HG03378 (cell line): Measurements from ENCODE around the gene LENG1.

Experiments used
- ATAC-seq: cut with Tn5 transposase; IDR thresholded peaks from one replicate; pipeline ENCODE4 v1.9.1; 2021; ENCODE audit warnings: mild to moderate bottlenecking, moderate library complexity; ENCODE audit not compliant: unreplicated experiment

LENG1 gene

DNA sequence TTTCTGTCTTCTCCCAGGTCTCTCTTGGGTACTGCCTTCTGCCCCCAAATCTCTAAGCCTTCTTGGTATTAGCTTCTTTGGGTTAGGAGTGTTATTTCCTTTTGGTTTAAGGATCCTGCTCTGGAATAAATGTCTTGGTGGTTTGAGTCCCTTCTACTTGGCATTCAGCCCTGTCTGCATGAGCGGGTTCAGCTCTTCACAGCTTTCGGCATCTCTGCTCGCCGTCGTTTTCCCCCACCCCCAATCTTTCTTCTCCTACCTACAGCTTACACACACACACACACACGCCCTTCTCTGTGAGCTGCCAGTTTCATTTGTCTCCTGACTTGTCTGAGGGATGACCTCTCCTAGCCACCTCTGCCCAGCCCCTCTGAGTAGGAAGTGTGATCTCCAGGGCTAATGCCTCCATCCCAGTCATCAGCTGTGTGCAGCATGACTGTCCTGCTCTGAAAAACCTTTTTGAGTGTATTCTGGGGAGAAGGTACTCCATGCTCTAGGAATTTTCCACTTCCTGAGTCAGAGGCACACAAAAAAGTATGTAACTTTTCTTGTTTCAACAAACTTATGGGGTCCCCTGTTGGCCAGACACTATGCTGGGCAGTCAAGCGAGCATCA is 17.2 kb downstream of the LENG1 start:
- ATAC-seq, result no peak

DNA sequence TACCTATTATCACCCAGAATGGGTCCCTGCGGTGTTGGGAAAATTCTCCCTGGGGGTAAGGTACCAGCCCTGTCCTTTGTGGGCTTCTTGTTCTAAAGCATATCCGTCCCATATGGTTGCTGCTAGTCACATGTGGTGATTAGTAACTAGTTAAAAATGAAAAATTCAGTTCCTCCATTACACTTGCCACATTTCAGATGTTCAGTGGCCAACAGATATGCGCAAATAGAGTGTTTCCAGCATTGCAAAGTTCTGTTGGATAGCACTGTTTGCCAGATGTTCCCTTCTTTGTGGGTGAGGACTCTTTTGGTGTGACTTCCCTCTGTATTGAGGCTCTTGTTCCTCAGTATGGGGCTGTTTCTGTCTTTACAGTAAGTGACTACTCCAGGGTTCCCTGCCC is 18.2 kb downstream of the LENG1 start:
- no peak for ATAC-seq

DNA sequence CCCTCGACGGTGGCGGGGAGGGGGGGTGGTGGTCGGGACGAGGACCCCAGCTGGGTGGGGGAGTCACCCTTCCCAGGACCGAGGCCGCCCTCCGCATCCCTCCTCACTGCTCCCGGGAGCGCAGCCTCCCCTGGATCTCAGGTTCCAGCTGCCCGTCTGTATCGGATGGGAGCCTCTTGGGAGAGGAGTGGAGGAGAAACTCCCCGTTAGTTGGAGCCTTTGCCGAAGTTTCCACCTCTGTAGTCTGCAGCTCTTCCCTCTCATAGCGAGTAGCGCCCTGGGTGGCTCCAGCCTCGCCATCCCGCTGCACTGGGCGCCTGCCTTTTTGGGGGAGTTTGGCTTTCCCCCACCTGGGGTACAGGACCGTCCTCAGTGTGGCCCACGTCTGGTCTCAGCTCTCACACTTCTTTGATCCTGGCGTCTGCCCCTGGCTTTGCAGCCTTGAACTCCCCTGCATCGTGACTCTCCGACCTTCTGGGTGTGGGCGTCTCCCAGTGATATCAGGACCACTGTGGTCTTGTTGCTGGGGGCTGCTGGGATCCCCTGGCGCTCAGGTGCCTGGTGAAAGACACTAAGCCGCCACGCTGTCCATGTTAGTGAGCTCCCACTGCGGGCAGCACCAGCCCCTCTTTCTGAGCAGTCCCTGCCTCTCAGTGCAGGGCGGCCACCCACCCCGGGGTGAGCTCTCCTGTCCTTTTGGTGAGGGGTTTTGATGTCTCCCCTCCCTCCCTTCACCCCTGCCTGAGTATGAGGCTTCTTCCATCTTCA is 20.8 kb downstream of the LENG1 start:
- ATAC-seq, result no peak

DNA sequence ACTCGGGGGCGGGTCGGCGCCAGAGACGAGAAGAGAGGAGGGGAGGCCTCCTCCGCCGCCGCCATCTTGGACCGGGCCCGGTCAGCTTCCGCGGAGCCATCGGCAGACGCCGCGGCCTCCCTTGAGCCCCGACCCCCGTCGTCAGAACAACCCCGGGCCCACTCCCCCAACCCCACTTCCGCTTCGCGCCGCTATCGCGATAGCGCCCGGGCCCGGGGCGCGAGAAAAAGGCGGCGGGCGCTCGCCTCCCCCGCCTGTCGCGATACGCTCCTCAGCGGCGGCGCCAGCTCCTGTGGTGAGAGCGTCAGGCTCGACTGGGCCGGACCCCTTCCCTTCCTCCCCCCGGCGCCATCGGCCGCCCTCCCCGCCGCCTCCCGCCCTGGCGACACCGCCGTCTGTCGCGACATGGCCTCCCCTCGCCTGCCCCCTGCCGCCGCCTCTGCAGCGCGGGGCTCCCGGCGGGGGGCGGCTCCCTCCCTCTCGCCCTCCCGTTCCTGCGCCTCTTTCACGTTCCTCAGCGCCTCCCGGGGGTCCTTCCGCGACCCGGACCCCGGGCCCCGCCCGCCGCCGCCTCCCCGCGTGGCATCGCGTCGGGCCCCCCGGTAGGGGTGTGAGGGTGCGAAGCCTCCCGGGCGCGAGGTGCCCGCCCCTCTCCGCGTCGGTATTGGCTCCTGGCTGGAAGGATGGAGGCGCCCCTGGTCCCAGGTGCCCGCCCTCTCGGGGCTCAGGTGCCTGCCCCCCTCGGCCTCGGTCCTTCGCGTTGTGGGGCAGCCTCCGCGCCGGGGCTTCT is 21.6 kb downstream of the LENG1 start, which contains the start of gene CNOT3:
TSS of gene CNOT3 (plus strand) at position 64 of the 790 bp plus-strand sequence. CDS start 5,217 bp downstream, outside the sequence.
- no peak for ATAC-seq

DNA sequence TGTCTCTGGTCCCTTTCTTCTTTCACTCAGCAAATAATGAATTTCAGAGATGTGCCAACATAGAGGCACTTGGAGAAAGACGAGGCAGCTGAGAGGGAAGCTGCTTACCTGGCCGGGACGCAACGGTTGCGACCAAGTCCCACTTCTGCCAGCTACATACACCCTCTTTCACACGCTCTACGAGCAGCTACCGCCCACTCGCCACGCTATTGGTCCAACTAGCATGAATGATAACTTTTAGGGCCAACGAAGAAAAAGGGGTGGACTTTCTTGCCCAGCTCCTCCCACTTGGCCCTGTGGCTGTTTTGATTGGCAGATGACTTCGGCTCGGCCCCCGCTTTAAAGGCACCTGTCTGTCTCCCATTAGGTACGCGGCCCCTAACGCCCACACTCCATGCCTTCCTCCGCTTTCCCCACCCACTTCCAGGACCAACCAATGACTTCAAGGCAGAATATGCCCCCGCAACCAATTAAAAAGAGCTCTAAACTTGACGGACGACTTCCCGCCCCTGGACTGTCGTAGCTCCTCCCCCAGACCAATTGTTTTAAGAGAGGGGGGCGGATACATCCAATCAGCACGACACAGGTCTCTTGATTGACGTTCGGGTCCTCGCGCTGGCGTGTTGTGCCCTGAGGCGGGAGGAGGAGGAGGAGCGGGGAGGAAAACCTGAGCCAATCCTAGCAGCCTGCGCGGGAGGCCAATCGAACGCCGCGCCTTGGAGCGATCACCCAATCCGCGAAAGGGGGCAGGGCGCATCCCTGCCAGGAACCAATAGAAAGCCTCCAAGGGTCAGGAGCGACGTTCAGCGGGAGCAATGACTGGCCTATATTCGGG is 22.4 kb downstream of the LENG1 start:
- ATAC-seq, result peak; percentile 74

DNA sequence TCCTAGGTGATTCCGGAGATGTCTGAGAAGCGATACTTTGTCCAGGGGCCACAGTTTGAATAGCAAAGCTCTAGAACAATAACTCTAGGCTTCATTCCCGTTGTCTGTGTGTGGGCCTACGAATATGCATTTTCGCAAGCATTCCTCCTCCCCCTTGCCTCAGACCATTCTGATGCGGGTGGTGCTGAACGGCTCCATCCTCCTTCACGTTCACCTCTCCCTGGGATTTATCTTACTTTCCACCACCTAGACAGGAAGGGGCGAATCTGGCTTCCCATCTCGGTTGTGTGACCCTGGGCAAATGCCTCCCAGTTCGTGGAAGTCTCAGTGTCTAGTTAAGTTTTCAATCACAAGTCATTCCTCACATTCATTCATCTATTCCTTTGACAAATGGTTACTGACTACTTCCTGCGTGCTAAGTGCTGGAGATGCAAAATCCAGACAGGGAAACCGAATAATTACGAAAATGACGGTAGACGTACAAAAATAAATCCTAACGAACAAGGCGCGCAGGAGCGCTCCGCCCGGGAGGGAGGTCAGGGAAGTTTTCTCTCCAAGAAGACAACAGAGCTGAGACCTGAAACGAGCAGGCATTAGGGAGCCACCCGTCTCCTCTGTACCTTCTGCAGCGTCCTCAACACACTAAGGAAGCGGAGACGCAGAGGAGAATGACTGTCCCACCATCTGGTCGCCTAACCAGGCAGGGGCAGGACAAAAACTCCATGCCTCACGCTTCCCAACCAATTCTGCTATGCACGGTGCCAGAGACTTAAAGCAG is 23.2 kb downstream of the LENG1 start:
- peak; percentile 0 for ATAC-seq

DNA sequence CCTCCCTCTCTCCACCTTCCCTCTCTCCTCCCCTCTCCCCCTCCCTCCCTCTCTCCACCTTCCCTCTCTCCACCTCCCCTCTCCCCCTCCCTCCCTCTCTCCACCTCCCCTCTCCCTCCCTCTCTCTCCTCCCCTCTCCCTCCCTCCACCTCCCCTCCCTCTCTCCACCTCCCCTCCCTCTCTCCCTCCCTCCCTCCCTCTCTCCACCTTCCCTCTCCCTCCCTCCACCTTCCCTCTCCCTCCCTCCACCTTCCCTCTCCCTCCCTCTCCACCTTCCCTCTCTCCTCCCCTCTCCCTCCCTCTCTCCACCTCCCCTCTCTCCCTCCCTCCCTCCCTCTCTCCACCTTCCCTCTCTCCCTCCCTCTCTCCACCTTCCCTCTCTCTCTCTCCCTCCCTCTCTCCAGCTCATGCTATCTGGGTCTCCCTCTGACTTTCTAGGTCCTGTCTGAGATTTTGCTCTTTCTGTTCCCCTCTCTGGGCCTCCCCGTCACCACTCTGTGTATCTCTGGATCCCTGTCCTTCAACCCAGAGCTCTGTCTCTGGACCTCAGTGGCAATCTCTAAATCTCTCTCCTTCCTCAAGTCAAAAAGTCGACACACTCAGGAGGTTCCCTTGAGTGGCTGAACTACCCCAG is 25.4 kb downstream of the LENG1 start:
- no peak for ATAC-seq

DNA sequence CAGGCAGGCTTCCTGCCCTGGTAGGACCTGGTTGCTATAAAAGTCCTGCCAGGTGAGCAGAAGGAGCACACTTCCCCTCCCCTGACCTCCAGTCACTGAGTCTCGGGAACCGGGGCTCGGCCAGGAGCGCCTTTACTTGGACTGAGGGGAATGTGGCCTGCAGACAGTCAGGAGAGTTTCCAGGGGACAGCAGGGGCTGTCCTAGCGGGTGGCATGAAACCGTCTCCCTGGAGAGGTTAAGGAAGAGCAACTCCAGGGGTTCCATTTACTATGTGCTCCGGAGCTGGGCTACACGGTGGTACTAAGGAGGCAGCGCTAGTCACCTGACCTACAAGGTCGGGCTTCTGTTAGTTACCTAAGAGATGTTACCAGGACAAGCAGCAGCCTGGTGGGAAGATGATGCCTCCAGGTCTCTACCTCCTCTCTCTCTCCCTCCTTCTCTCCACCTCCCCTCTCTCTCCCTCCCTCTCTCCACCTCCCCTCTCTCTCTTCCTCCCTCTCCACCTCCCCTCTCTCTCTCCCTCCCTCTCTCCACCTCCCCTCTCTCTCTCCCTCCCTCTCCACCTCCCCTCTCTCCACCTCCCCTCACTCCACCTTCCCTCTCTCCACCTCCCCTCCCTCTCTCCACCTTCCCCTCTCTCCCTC is 26.1 kb downstream of the LENG1 start:
- ATAC-seq, result no peak

DNA sequence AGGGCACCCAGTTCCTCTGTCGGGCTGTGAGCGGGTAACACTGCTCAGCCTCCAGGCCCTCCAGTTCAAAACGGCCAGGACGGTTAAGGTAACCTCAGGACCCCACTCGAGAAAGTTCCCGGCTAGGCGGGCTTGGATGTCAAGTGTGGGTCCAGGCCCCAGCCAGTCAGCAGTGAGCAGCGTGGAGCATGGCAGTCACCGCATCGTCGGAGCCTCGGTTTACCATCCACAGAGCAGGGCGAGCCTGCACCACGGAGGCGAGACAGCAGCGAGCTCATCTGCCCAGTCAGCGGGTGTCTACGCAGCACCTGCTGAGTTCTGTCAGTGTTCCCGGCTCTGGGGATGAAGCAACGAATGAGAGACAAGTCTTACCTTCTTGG is 29.9 kb downstream of the LENG1 start:
- no peak for ATAC-seq

DNA sequence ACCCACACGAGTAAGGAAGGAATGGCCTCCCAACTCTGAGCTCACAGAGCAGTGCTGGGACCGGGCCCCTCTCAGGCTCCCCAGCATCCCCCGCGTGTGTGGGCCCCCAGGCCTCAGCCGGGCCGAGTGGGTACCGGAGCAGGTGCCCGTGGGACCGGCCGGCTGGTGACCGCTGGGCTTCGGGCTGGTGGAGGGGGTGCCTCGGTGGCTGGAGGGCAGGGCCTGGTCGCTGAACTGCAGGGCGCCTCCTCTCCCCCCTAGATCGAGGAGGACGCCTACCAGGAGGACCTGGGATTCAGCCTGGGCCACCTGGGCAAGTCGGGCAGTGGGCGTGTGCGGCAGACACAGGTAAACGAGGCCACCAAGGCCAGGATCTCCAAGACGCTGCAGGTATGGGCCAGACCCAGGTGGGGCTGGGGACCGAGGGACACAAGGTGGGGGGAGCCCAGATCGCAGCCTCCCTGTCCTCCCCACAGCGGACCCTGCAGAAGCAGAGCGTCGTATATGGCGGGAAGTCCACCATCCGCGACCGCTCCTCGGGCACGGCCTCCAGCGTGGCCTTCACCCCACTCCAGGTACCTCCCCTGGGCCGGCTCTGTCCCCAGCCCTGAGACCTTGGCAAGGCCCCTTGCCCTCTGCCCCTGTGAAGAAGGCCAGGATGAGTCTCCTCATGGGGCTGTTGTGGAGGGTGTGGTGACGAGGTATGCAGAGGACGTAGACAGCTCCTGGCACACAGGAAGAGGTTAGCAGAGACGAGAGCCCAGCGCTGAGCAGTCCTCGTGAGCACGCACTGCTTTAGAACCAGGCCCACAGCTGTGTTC is 30.5 kb downstream of the LENG1 start:
- ATAC-seq, result no peak

DNA sequence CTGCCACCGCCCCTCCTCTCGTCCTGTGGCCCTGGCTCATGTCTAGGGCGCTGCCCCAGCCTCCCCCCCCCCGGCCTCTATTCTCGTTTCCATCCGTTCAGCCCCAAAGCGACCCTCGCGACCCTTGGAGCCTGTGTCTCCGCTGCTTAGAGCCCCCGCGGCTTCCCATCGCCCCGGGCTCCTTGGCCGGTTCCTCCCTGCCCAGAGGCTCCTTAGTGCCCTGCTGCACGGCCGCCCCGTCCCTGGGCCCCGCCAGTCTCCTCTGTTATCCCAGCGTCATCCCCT is 31.1 kb downstream of the LENG1 start:
- ATAC-seq, result no peak

DNA sequence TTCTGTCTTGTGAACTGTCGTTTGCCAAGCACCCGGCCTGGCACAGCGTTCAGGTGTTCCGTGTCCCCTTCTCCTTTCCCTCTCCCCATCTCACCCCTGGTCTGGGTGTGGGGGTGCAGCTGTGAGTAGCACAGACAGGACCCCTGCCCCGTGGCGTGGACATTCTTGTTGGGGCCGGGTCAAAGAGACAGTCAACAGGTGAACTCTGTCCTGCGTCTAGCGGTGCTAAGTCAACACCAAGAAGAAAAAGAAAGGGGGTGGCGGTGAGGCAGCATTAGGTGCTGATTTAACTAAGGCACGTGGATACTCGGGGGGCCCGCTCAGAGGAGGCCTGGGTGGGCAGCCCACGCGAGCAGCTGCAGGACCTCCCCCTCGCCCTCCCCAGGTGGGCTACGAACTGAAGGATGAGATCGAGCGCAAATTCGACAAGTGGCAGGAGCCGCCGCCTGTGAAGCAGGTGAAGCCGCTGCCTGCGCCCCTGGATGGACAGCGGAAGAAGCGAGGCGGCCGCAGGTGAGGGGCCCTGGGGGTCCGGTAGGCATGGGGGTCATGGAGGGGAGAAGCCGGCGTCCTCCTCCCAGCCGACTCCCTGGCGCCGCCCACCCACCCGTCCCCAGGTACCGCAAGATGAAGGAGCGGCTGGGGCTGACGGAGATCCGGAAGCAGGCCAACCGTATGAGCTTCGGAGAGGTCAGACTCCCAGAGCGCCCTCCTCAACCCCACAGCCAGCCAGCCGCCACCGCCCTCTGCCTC is 31.7 kb downstream of the LENG1 start:
- ATAC-seq, result no peak

DNA sequence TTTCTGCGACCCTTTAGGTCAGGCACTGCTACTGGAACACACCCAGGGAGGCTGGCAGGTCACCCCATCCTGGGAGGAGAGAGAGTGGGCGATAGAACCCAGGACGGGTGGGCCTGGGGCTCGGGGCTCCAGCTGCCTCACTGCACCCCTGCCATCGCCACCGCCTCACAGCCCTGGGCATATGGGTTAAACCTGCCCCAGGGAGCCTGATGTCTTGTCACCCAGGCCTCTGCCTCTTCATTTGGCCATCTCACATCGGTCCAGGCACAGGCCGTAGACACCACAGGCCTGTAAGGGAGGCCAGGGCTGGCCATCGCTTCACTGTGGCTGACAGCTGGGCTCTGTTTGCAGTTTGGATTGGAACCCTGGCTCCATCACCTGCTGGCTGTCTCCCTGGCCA is 33.8 kb downstream of the LENG1 start:
- ATAC-seq, result no peak

DNA sequence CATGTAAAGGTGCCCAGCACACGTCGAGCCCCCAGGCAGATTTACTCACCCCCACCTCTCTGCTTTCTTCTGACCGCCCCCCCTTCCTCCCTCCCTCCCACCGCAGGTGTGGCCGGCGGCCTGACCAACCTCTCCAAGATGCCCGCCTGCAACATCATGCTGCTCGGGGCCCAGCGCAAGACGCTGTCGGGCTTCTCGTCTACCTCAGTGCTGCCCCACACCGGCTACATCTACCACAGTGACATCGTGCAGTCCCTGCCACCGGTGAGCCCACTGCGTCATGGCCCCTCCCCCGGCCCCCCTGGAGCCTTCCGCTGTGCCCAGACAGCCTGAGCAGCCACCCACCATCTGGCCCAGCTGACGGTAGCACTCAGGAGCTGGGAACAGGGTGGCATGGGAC is 35.1 kb downstream of the LENG1 start:
- no peak for ATAC-seq

DNA sequence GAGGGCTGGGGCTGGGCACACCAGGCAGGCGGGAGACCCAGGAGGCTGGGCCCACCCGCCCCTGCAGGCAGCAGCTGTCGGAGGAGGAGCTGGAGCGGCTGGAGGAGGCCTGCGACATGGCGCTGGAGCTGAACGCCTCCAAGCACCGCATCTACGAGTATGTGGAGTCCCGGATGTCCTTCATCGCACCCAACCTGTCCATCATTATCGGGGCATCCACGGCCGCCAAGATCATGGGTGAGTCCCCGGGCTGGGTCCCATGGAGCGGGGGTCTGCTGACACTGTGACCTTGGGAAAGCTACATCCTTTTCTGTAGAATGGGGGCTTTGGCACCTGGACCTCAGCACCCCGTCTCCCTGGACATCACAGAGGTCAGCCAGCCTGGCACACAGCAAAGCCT is 35.8 kb downstream of the LENG1 start:
- ATAC-seq, result no peak

DNA sequence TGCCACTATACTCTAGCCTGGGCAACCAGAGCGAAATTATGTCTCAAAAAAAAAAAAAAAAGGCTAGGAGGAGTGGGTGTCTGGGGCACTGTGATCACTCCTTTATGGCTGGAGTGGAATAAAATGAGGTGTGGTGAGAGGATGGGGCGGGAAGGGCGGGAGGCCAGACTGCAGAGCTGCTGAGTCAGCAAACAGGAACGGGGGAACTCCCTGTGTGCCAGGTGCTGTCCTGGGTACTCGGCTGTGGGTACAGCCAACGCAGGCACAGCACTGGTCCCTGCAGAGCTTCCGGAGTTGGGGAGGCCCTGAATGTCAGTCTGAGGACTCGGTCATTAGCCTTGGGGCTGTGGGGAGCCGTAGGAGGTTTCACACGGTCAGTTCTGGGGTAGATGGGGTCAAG is 38.3 kb downstream of the LENG1 start:
- no peak for ATAC-seq

DNA sequence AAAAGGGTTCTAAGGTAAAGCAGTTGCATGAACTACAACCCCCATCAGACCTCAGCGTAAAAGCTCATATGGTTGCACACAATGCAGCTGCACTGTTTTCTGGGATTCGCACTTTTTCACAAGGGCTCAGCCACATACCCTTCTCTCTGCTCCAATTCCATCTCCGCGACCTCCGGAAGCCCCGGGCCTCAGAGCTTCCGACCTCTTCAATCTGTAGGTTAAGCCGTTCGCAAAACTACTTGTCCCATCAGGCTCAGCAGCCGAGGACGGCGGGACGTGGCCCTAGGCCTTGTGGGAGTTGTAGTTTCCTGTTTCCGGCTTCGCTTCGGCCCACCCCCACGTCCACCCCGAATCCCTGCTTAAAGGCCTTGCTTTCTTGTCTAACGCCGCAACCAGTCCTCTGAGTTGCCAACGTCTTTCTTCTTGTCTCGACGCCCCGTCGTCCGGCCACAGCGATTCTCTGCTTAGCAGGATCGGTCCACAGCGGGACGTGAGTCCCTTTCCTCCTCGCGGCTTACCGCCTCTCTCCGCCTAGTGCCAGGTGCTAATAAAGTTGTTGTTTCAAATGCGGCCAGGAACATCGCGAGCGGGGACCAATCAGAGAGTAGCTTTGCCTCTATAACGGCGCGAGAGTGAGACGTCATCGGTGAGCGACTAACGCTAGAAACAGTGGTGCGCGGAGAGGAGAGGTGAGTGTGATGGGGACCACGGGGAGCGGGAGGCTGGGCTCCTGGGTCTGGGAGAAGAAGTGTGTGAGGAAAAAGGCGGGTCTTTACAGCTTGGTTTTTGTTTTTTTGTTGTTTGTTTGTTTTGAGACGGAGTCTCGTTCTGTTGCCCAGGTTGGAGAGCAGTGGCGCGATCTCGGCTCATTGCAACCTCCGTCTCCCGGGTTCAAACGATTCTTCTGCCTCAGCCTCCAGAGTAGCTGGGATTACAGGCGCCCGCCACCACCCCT is 44.1 kb downstream of the LENG1 start, which contains the start of the genes PRPF31 and TFPT:
TSS of gene PRPF31 (plus strand) at position 646 of the 955 bp plus-strand sequence. CDS start 2,525 bp downstream, outside the sequence.
TSS of gene TFPT (minus strand) at position 549 of the 955 bp plus-strand sequence. CDS start at position 161, 388 bp downstream.
- peak; percentile 68 for ATAC-seq
